Measurements from ENCODE around the gene C1QB. TPM values are rescaled to one million over a fixed set of nuclear protein-coding genes. Genes with fewer than 3 reads are reported as not detected.

C1QB gene
- total RNA-seq, 1 donor = not detected

DNA sequence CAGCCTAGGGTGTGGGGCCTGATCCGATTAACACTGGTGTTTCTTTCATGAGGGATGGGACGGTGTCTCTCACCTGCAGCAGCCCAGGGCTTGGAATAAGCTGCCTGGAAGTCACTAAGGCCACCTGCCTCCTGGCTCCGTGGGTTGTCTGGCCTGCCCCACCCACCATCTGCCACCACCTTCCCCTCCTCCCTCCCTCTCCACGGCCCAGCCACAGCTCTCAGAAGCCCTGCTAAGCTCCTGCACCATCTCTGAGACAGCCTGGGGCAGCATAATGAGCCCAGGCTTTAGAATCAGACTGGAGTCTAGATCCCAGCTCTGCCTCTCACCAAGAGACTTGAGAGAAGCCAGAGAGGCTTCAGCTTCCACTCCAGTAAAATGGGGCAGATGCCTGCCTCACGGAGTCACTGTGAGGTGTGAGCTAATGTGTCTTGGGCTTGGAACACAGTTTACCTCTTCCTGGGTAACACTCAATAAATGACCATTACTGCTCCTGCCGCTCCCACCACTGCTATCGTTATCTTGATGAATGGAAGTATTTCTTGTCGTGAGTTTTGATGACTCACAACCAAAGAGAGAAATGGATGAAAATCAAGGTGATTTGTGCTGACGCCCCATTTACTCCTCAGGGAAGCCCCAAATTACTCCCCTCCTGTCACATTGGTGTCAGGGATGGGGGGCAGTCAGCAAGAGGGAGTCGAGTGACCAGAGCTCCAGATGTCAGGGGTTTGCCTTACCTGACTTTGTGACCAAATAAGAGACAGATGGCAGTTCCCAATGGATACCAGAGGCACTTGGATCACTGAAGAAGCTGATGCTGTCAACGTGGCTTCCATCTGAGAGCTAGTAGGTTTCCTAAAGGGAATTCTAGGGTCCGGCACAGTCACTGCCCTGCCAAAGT is 40.1 kb upstream of the C1QB start:
- DNase-seq (ENCODE audit: low read depth) = no peak
- no peak overlapping the region for H3K4me3 ChIP-seq (ENCODE audit: low read depth, low read length)
- TF ChIP-seq, protein P1, sequence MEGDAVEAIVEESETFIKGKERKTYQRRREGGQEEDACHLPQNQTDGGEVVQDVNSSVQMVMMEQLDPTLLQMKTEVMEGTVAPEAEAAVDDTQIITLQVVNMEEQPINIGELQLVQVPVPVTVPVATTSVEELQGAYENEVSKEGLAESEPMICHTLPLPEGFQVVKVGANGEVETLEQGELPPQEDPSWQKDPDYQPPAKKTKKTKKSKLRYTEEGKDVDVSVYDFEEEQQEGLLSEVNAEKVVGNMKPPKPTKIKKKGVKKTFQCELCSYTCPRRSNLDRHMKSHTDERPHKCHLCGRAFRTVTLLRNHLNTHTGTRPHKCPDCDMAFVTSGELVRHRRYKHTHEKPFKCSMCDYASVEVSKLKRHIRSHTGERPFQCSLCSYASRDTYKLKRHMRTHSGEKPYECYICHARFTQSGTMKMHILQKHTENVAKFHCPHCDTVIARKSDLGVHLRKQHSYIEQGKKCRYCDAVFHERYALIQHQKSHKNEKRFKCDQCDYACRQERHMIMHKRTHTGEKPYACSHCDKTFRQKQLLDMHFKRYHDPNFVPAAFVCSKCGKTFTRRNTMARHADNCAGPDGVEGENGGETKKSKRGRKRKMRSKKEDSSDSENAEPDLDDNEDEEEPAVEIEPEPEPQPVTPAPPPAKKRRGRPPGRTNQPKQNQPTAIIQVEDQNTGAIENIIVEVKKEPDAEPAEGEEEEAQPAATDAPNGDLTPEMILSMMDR (IDR thresholded peaks at IDR 0.05; ENCODE audit: insufficient read depth, low read length) = no peak

- TF ChIP-seq, protein P1 (IDR thresholded peaks at IDR 0.05; ENCODE audit: insufficient read depth, low read length) = no peak
- no peak overlapping the region for H3K4me3 ChIP-seq (ENCODE audit: low read depth, low read length)
- DNase-seq (ENCODE audit: low read depth) = no peak
Observed at GRCh38 chr1:22613572-22613918, 39.5 kb upstream of the C1QB start.

GRCh38 chr1:22613951-22614350 is 39.1 kb upstream of the C1QB start:
- DNase-seq (ENCODE audit: low read depth) = no peak
- TF ChIP-seq, protein P1 (IDR thresholded peaks at IDR 0.05; ENCODE audit: insufficient read depth, low read length) = no peak
- no peak overlapping the region for H3K4me3 ChIP-seq (ENCODE audit: low read depth, low read length)

GRCh38 chr1:22615886-22616285 is 37.1 kb upstream of the C1QB start:
- no peak overlapping the region for H3K4me3 ChIP-seq (ENCODE audit: low read depth, low read length)
- TF ChIP-seq, protein P1 (IDR thresholded peaks at IDR 0.05; ENCODE audit: insufficient read depth, low read length) = no peak
- no peak for DNase-seq (ENCODE audit: low read depth)

DNA sequence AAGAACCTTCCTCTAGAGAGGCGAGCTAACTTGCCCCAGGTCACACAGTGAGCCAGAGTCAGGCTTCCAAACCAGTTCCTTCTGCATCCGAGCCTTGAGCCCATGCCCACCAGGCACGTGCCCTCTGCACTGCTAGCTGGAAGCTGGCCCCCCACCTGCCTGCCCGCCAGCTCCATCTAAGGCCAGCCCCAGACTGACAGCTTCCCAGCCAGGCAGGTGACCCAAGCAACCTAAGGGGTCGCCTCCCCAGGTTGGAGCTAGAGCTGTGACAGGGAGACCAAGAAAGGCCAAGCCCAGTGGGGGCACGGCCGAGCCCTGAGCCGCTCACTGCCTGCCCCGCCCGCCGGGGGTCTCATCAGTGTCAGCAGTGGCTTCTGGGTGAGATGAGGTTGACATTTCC is 36.5 kb upstream of the C1QB start:
- DNase-seq (ENCODE audit: low read depth) = no peak
- TF ChIP-seq, protein P1 (IDR thresholded peaks at IDR 0.05; ENCODE audit: insufficient read depth, low read length) = no peak
- no peak overlapping the region for H3K4me3 ChIP-seq (ENCODE audit: low read depth, low read length)

DNA sequence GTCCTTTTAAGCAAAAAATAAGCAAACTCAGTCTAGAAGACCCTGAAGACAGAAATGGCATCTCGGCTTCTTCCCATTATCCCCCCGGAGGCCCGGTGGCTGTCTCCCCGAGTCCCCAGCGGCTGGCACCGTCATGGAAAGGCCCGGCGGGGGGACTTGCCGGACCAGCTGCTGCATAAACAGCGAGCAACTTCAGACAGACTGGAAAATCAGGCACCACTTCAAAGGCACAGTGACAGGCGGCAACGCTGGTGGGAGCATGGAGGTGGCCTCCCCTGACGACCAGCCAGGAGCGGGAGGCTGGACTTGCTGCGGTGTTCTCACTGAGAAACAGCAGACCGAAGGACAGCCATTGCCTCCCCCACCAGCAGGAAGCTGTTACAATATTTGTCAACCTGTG is 35.0 kb upstream of the C1QB start:
- H3K4me3 ChIP-seq (ENCODE audit: low read depth, low read length) = no peak overlapping the region
- TF ChIP-seq, protein P1 (IDR thresholded peaks at IDR 0.05; ENCODE audit: insufficient read depth, low read length) = no peak
- DNase-seq (ENCODE audit: low read depth) = no peak
